Stimulated activated CD4-positive, alpha-beta T cell treated with anti-CD3 and anti-CD28 coated beads, Interleukin-2, amount 100 ng/mL, for 4 hours (primary cell): Measurements from ENCODE around the gene SHROOM3.

ENCODE experiments used
- DNase-seq: peaks from one replicate; pipeline ENCODE4 v3.0.0-alpha.2; 2020; ENCODE audit warnings: low read depth

SHROOM3 gene

DNA sequence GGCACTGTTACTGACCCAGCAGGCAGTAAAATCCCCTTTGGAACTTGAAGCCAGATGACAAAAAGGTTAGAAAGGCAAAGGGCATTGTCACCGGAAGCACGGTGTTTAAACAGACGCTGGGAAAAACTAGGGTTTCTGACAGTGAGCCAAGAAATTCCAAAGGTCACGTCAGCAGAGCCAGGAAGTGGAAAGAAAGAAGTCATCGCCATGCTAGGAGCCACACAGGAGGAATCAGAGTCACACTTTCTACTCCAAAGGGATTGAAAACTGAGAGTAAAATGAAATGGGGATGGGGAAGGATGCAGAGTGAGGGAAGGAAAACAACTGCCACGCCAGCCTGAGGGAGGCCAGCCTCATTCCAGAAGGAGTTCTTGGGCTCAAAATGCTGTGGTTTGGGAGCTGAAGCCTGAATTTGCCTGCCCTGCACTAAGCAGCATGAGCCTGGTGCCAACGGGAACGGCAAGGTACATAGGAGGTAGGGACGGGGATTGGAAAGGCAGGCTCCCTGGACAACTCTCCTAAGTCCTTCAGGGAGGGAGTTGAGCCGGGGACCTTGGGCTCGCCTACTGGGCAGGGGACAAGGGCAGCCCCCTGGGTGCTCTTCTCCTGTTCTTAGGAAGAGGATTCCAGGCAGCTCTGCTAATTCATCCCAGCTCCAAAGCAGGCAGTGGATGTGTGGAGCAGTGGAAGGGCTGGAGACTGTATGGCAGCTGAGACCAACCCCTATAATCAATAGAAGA is 396.1 kb downstream of the SHROOM3 start:
- DNase-seq: no peak

DNA sequence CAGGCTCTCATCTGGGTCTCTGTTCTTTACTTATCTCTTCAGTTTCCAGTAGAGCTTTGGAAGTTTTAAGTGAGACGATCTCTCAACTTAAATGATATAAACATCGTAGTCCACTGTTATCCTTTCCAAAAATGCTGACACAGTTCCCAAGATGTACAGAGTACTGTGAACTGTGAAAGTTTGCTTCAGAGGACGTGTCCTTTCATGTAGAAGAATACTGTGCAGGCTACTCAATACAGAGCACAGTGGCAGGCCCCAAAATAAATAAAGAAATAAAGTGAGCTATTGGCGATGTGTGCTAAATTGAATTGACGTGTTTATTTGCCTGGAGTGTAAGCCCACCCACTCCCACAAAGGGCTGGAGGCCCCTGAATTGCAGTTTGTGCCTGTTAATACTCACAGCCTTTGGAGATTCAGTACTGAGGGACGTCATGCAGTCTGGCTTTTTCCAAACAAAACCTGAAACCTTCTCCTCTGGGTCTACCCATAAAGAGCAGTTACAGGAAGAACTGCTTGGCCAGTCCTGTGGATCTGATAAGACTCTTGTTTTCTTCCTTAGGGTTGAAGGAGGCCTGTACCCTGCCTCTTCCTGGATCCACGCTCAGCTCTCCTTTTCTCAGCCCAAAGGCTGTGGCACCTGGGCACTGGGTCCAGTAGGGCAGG is 396.8 kb downstream of the SHROOM3 start:
- no peak for DNase-seq
